Smooth muscle cell (in vitro differentiated cells): ENCODE measurements around the gene SPTBN4. TPM values are rescaled to one million over a fixed set of nuclear protein-coding genes. Genes with fewer than 3 reads are reported as not detected.

Source experiments
- DNase-seq: peaks from one replicate; lab custom pipeline; 2025; ENCODE audit not compliant: unreplicated experiment; lab: John Stamatoyannopoulos, UW
- H2AFZ ChIP-seq: fragments of 200-600 bp; sonication (generic); 2 replicates; pipeline ENCODE4 v1.6.0; 2016; ENCODE audit warnings: antibody characterized with exemption, low read depth, mild to moderate bottlenecking
- H3F3A ChIP-seq: fragments of 200-600 bp; sonication (generic); 2 replicates; pipeline ENCODE4 v1.6.0; 2017; ENCODE audit warnings: antibody characterized with exemption, low read depth
- H3K27ac ChIP-seq: fragments of 200-600 bp; sonication (generic); 2 replicates; pipeline ENCODE4 v1.5.1; 2016; ENCODE audit warnings: low read depth, mild to moderate bottlenecking
- H3K27me3 ChIP-seq: fragments of 200-600 bp; sonication (generic); 2 replicates; pipeline ENCODE4 v1.6.1; 2016; ENCODE audit warnings: low read depth, mild to moderate bottlenecking
- H3K36me3 ChIP-seq: fragments of 200-600 bp; sonication (generic); 2 replicates; pipeline ENCODE4 v1.5.1; 2016; ENCODE audit warnings: low read depth
- H3K4me1 ChIP-seq: fragments of 200-600 bp; sonication (generic); 2 replicates; pipeline ENCODE4 v1.5.1; 2016; ENCODE audit warnings: low read depth
- H3K4me2 ChIP-seq: fragments of 200-600 bp; sonication (generic); 2 replicates; pipeline ENCODE4 v1.6.0; 2016; ENCODE audit warnings: mild to moderate bottlenecking
- H3K4me3 ChIP-seq: fragments of 200-600 bp; sonication (generic); 2 replicates; pipeline ENCODE4 v1.5.1; 2016; ENCODE audit warnings: mild to moderate bottlenecking
- H3K79me2 ChIP-seq: fragments of 200-600 bp; sonication (generic); 2 replicates; pipeline ENCODE4 v1.6.0; 2016; ENCODE audit warnings: low read depth, mild to moderate bottlenecking
- H3K9ac ChIP-seq: fragments of 200-600 bp; sonication (generic); 2 replicates; pipeline ENCODE4 v1.6.0; 2016; ENCODE audit warnings: low read depth
- H3K9me3 ChIP-seq: fragments of 200-600 bp; sonication (generic); replicated peaks from 2 replicates; pipeline ENCODE4 v1.5.1; 2016; ENCODE audit warnings: low read depth
- H4K20me1 ChIP-seq: fragments of 200-600 bp; sonication (generic); 2 replicates; pipeline ENCODE4 v1.6.0; 2016; ENCODE audit warnings: low read depth
- CTCF ChIP-seq: fragments of 200-600 bp; sonication (generic); IDR thresholded peaks from 2 replicates; pipeline ENCODE4 v1.5.1; 2017; ENCODE audit warnings: borderline replicate concordance, mild to moderate bottlenecking, antibody characterized with exemption; ENCODE audit not compliant: insufficient read depth, poor library complexity, severe bottlenecking
- WGBS: methylation state at CpG from one replicate; pipeline ENCODE4 v1.1.7; 2016; ENCODE audit warnings: low lambda C conversion rate; 5-methylcytosine and 5-hydroxymethylcytosine counted together
- polyA plus RNA-seq: library from polyadenylated mRNA; unstranded; fragments of >200 nt; fragmentation: Nextera tagmentation; extraction: Ambion mirVana; gene quantifications from 2 replicates; pipeline ENCODE4 v1.2.1, GENCODE V29; 2016
- total RNA-seq: library from RNA; depleted of rRNA; stranded (reverse); fragments of >200 nt; gene quantifications from 2 replicates; pipeline ENCODE4 v1.2.3, GENCODE V29; 2014

Gene SPTBN4
- total and polyA plus RNA-seq, 2 experiments from 2014 or later = 1.0 to 1.2 TPM

- H3K4me2 ChIP-seq = peak overlapping the region; percentile 94
- TF ChIP-seq CTCF = no peak
- H3K9ac ChIP-seq = no peak overlapping the region
- peaks cover 42% of the 10 kb centered on the region for H3K4me1 ChIP-seq
- peaks cover 33% of the 10 kb centered on the region for H3F3A ChIP-seq
- H4K20me1 ChIP-seq = peaks cover 4% of the 10 kb centered on the region
- peaks cover 3% of the 10 kb centered on the region for H3K27me3 ChIP-seq
- 13% methylated on average over 2 of the region's 2 CpGs for WGBS
- peak overlapping the region; percentile 55 for H3K4me3 ChIP-seq
- H3K79me2 ChIP-seq = no peaks in the 10 kb centered on the region
- DNase-seq = no peak
- peak overlapping the region; percentile 70 for H3K27ac ChIP-seq
- H3K9me3 ChIP-seq = no peaks in the 10 kb centered on the region
- no peak overlapping the region for H2AFZ ChIP-seq
- H3K36me3 ChIP-seq = no peaks in the 10 kb centered on the region
Measured at GRCh38 chr19:40603071-40603388, 136.2 kb downstream of the SPTBN4 start.

- Histone ChIP-seq H3F3A (peaks cover 33% of the 10 kb centered on the region), H3K9ac (no peak overlapping the region), H2AFZ (peak overlapping the region; percentile 15), H3K36me3 (no peaks in the 10 kb centered on the region), H3K79me2 (no peaks in the 10 kb centered on the region), H3K27ac (peak overlapping the region; percentile 70), H3K4me2 (peak overlapping the region; percentile 94), H4K20me1 (peaks cover 4% of the 10 kb centered on the region), H3K4me1 (peaks cover 42% of the 10 kb centered on the region), H3K9me3 (no peaks in the 10 kb centered on the region), H3K27me3 (peaks cover 3% of the 10 kb centered on the region), H3K4me3 (peak overlapping the region; percentile 55)
- peak; percentile 76 for DNase-seq
- TF ChIP-seq CTCF = peak; percentile 2
- WGBS = 3% methylated on average over 40 of the region's 43 CpGs
Measured at GRCh38 chr19:40603389-40604170, 136.8 kb downstream of the SPTBN4 start.

- Histone ChIP-seq H4K20me1 (no peaks in the 10 kb centered on the region), H3K4me1 (peaks cover 44% of the 10 kb centered on the region), H2AFZ (no peak overlapping the region), H3K4me3 (peak overlapping the region; percentile 55), H3K4me2 (peak overlapping the region; percentile 94), H3K27me3 (no peaks in the 10 kb centered on the region), H3K79me2 (no peaks in the 10 kb centered on the region), H3K27ac (no peak overlapping the region), H3K9me3 (no peaks in the 10 kb centered on the region), H3K36me3 (no peaks in the 10 kb centered on the region), H3K9ac (no peak overlapping the region), H3F3A (peaks cover 29% of the 10 kb centered on the region)
- no peak for DNase-seq
- no peak for TF ChIP-seq CTCF
- 8% methylated on average over 18 of the region's 18 CpGs for WGBS
Measured at GRCh38 chr19:40604171-40604646, 137.4 kb downstream of the SPTBN4 start.

GRCh38 chr19:40604647-40605215 lies 137.9 kb downstream of the SPTBN4 start:
- Histone ChIP-seq H4K20me1 (no peaks in the 10 kb centered on the region), H3K9ac (no peak overlapping the region), H3K27me3 (no peaks in the 10 kb centered on the region), H2AFZ (peak overlapping the region; percentile 65), H3K4me2 (peak overlapping the region; percentile 87), H3K36me3 (no peaks in the 10 kb centered on the region), H3K27ac (peak overlapping the region; percentile 9), H3K9me3 (no peaks in the 10 kb centered on the region), H3K4me3 (peak overlapping the region; percentile 52), H3K4me1 (peaks cover 47% of the 10 kb centered on the region), H3K79me2 (no peaks in the 10 kb centered on the region), H3F3A (peaks cover 25% of the 10 kb centered on the region)
- TF ChIP-seq CTCF = no peak
- no peak for DNase-seq
- 49% methylated on average over 22 of the region's 29 CpGs for WGBS
